Testis (tissue), 2 donors: ENCODE data around the gene KHSRP.

Source experiments
- POLR2A ChIP-seq: fragments of 450-650 bp; IDR thresholded peaks from one replicate; pipeline ENCODE4 v1.6.1; 2017; ENCODE audit warnings: antibody characterized with exemption, mild to moderate bottlenecking, moderate library complexity
- TF ChIP-seq, protein P1 (sequence below), 3 experiments: fragments of 450-650 bp in 2 of 3; fragments of 200-600 bp in 1 of 3; sonication (generic) in 1 of 3; IDR thresholded peaks; one replicate each; pipeline ENCODE4 v1.5.1; 2016 to 2019; ENCODE audit warnings: antibody characterized with exemption in 3 of 3, mild to moderate bottlenecking in 2 of 3, moderate library complexity in 1 of 3

DNA sequence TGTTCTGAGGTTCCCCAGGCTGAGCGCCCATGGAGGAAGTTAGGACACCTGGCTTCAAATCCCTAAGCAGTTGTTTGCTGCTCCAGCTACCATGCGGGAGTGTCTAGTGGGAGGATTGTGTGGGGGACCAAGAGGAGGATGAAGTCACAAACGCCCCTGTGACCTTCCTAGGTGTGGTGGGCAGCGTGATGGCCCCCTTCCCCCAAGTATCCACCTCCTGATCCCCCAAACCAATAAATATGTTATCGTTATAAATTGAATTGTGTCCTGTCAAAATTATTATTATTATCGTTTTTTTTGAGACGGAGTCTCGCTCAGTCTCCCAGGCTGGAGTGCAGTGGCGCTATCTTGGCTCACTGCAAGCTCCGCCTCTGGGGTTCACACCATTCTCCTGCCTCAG lies 9.1 kb upstream of the KHSRP start, which contains the start of gene SLC25A41:
- TF ChIP-seq POLR2A = no peak
- TF ChIP-seq, protein P1, sequence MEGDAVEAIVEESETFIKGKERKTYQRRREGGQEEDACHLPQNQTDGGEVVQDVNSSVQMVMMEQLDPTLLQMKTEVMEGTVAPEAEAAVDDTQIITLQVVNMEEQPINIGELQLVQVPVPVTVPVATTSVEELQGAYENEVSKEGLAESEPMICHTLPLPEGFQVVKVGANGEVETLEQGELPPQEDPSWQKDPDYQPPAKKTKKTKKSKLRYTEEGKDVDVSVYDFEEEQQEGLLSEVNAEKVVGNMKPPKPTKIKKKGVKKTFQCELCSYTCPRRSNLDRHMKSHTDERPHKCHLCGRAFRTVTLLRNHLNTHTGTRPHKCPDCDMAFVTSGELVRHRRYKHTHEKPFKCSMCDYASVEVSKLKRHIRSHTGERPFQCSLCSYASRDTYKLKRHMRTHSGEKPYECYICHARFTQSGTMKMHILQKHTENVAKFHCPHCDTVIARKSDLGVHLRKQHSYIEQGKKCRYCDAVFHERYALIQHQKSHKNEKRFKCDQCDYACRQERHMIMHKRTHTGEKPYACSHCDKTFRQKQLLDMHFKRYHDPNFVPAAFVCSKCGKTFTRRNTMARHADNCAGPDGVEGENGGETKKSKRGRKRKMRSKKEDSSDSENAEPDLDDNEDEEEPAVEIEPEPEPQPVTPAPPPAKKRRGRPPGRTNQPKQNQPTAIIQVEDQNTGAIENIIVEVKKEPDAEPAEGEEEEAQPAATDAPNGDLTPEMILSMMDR (IDR thresholded peaks at IDR 0.05) = no peak
